Progenitor cell of endocrine pancreas (in vitro differentiated cells): ENCODE results near the gene VIPR1. TPM values are rescaled to one million over a fixed set of nuclear protein-coding genes. Genes with fewer than 3 reads are reported as not detected.

Source experiments
- DNase-seq: peaks from one replicate; pipeline ENCODE4 v3.0.0; 2021; ENCODE audit warnings: low spot score; ENCODE audit not compliant: unreplicated experiment
- H3K27ac Mint-ChIP-seq: 2 replicates; pipeline ENCODE4 v1.8.0; 2021; ENCODE audit warnings: mild to moderate bottlenecking, moderate library complexity, mixed read lengths
- H3K27me3 Mint-ChIP-seq: 2 replicates; pipeline ENCODE4 v1.8.0; 2021; ENCODE audit warnings: mixed read lengths
- H3K36me3 Mint-ChIP-seq: 2 replicates; pipeline ENCODE4 v1.8.0; 2022; ENCODE audit warnings: mixed read lengths; ENCODE audit not compliant: insufficient read depth
- H3K4me1 Mint-ChIP-seq: 2 replicates; pipeline ENCODE4 v1.8.0; 2021; ENCODE audit warnings: low read depth, mixed read lengths
- H3K4me3 Mint-ChIP-seq: 2 replicates; pipeline ENCODE4 v1.8.0; 2021; ENCODE audit warnings: low read depth, mild to moderate bottlenecking, moderate library complexity, mixed read lengths
- H3K9me3 Mint-ChIP-seq: 2 replicates; pipeline ENCODE4 v1.8.0; 2021; ENCODE audit warnings: low read depth, mixed read lengths
- total RNA-seq: library from RNA; stranded (reverse); gene quantifications from 2 replicates; pipeline ENCODE4 v1.2.1, GENCODE V29; 2021
- TF ChIP-seq, protein P1 (sequence below): fragments of 200-600 bp; sonication (generic); IDR thresholded peaks from one replicate; pipeline ENCODE4 v1.5.0; 2021; ENCODE audit warnings: antibody characterized with exemption, mild to moderate bottlenecking; ENCODE audit not compliant: unreplicated experiment

VIPR1 gene
- total RNA-seq, 1 donor from 2014 or later, result 6.8 TPM

DNA sequence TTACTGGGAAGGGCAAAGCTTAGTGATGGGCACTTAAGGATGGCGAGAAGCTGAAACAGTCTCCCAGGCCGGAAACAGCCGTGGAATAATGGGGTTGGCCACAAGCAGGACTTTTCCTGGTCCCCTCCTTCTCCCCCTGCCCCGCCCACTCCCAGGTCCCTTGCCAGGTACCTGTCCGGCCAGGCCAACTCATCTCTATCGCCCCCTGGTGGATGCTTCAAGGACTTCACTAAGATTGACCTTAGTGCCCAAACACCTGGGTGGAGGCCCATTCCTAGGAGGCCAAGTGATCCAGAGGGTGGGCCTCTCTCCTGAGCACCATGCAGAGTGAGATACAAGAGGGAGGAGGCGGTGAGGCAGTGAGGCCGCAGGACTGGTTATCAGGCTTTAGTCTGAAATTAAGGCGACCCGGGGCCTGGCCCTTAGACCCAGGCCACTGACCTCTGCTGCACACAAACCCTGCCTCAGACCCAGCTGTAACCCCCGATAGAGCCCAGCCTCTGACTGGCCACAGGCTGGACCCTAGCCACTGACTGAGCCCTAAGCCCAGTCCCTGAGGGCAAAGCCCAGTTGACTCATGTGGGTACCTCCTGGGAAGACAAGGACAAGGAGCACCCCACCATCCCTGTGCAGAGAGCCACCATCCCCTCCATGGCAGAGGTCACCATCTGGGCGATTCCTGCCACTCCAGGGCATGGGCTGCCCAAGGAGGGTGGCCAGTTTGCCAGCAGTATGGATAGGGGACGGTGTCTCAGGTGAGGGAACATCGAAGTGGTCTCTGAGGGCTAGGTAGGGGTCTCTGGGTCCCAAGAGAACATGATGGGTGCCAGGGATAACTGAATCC, 37.6 kb downstream of the VIPR1 start:
- Mint-ChIP-seq H3K27ac (no peak overlapping the region), H3K4me1 (peaks cover 6% of the 10 kb centered on the region), H3K9me3 (no peaks in the 10 kb centered on the region), H3K27me3 (peaks cover 16% of the 10 kb centered on the region), H3K4me3 (no peak overlapping the region), H3K36me3 (no peaks in the 10 kb centered on the region)
- peak; percentile 73 for DNase-seq
- TF ChIP-seq, protein P1, sequence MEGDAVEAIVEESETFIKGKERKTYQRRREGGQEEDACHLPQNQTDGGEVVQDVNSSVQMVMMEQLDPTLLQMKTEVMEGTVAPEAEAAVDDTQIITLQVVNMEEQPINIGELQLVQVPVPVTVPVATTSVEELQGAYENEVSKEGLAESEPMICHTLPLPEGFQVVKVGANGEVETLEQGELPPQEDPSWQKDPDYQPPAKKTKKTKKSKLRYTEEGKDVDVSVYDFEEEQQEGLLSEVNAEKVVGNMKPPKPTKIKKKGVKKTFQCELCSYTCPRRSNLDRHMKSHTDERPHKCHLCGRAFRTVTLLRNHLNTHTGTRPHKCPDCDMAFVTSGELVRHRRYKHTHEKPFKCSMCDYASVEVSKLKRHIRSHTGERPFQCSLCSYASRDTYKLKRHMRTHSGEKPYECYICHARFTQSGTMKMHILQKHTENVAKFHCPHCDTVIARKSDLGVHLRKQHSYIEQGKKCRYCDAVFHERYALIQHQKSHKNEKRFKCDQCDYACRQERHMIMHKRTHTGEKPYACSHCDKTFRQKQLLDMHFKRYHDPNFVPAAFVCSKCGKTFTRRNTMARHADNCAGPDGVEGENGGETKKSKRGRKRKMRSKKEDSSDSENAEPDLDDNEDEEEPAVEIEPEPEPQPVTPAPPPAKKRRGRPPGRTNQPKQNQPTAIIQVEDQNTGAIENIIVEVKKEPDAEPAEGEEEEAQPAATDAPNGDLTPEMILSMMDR, result peak; percentile 78

DNA sequence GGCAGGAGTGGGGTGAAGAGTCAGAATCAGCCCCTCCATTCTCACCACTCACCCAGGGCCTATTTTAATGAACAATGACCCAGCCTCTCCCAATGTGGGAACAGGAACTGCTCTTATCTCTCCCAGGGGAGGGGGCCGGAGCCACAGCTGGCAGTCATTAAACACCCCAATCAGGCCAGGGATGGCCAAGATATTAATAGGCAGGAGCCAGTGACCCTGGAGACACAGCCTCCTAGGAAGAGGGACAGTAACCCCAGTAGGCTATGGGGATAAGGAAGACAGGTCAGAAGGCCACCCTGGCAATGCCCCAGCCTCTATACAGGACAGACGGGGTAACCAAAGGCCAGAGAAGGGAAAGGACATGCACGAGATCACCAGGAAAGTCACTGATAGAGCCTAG, 38.6 kb downstream of the VIPR1 start:
- Mint-ChIP-seq H3K4me1 (peaks cover 6% of the 10 kb centered on the region), H3K27ac (no peak overlapping the region), H3K27me3 (peaks cover 16% of the 10 kb centered on the region), H3K9me3 (no peaks in the 10 kb centered on the region), H3K4me3 (no peak overlapping the region), H3K36me3 (no peaks in the 10 kb centered on the region)
- DNase-seq, result no peak
- TF ChIP-seq, protein P1, result no peak

DNA sequence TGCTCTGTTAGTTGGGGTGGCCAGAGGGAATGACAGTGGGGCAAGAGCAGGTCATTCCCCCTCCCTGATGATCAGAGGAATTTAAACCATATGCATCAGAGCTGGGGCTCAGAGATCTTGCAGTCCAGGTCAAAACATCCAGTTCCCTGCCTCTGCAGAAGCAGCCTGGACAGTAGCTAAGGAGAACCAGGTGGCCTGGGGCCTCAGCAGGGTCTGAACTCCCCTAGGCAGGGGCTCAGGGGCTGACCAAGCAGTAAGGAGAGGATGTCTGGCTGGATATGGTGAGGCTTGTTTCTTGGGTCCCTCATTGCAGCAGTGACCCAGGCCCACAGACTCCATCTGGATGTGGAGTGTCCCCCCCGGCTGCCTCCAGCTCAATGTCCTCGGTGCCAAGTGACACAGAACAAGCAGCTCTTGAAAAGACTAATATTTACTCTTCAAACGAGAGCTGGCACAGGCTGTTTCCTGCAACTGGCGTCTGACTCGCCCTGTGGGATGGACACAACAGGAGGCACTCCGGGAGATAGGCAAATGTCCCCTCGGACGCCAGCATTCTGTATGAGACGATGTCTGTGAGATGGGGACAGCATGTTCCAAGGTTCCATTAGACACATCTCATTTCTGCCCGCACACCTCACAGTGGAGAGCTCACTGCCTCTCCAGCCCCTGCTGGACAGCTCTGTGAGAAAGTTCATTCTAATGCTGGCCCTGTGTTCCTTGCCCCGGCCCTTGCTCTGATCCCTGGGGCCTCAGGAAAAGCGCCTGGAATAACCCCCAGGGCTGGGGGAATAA, 42.2 kb downstream of the VIPR1 start:
- TF ChIP-seq, protein P1, result peak; percentile 30
- Mint-ChIP-seq H3K9me3 (no peaks in the 10 kb centered on the region), H3K27me3 (peaks cover 5% of the 10 kb centered on the region), H3K36me3 (peaks cover 2% of the 10 kb centered on the region), H3K4me1 (peaks cover 6% of the 10 kb centered on the region), H3K4me3 (no peak overlapping the region), H3K27ac (no peak overlapping the region)
- DNase-seq, result no peak

DNA sequence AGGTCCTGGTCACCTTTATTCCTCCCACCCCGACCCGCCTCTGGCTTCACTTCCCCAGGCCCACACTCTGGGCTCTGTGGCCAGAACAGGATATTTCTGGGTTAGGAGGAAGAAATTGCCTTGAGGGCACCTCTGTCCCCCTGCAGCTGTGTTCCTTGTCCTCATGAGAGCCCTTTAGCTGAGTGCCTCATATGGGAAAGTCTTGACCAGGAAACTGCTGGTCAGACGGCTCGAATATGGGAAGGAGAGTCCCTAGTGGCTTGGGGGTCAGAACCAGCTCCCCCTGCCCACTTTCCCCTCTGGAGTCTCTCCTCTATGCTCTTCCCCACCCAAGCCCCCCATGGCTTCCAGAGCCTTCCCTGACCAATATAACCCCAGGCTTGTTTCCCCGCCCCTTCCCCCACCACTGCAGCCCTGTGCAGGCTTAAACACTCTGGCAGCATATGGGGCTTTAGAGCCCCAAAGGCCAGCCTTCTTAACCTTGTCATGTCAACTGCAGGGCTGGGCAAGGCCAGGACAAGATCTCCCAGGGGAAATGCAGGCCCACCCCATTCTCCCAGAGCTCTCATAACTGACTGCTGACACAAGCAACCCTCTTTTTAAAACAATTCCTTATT, 42.9 kb downstream of the VIPR1 start:
- H3K9me3 Mint-ChIP-seq, result no peaks in the 10 kb centered on the region
- H3K4me1 Mint-ChIP-seq, result peaks cover 6% of the 10 kb centered on the region
- no peak for DNase-seq
- peaks cover 5% of the 10 kb centered on the region for H3K27me3 Mint-ChIP-seq
- peaks cover 2% of the 10 kb centered on the region for H3K36me3 Mint-ChIP-seq
- H3K27ac Mint-ChIP-seq, result no peak overlapping the region
- TF ChIP-seq, protein P1, result no peak
- no peak overlapping the region for H3K4me3 Mint-ChIP-seq

DNA sequence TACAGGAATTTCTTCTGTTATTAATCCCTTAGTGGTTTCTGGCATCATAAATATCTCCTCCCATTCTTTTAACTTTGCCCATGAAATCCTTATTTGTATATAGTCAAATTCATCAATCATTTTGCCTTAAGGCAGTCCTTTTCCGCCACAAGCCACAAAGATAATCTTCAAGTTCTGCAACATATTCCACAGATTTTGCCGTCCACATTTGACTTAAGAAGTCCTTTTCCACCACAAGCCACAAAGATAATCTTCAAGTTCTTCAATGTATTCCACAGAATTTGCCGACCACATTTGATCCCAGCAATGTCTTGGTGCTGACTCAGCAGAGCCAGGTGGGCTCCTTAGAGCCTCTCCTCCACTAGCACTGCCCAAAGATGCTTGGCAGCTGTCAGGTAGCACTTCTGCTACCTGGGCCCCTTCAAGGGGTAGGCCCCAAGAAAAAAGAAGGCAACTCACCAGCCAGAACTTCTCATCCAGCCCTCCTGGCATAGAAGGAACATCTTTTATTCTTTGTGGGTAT, 44.3 kb downstream of the VIPR1 start:
- H3K27ac Mint-ChIP-seq, result no peak overlapping the region

More for the DNA sequence above, 44.3 kb downstream of the VIPR1 start:
- TF ChIP-seq, protein P1, result no peak
- Mint-ChIP-seq H3K27me3 (peaks cover 5% of the 10 kb centered on the region), H3K36me3 (peaks cover 3% of the 10 kb centered on the region), H3K4me3 (no peak overlapping the region), H3K4me1 (peaks cover 6% of the 10 kb centered on the region), H3K9me3 (no peaks in the 10 kb centered on the region)
- no peak for DNase-seq
